ENCODE measurements around the gene FOXL3. TPM values are rescaled to one million over a fixed set of nuclear protein-coding genes. Genes with fewer than 3 reads are reported as not detected.
A peak's percentile ranks its signal among the peaks of the same experiment; 100 is the strongest.

Gene FOXL3
- total and polyA plus RNA-seq, 12 donors = not detected

DNA sequence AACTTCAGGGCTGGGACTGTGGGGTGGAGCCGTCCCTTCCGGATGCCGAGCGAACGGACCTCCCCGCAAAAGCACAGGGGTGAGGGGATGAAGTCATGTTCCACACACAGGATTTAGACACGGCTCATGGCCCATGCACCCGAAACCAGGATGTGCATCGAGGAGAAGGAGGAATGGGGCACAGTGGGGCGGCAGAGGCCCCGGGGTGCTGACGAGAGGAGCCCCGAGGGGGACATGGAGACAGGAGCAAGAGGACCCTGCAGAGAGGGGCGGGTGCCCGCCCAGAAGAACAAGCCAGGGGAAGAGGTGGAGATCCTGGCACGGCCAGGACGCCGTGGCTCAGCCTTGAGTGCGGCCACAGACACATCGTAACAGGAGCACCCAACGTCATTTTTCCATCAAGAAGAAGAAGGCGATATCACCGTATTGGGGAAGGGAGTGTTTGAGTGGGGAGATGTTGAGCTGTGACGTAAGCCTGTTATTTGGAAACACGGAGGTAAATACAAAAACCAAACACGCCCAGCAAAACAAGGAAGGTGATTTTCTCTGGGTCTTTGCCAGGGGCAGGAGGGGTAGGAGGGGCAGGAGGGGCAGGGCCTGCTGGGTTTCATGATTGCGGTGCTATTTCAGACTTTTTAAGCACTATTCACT, 25.3 kb upstream of the FOXL3 start:
- Histone ChIP-seq H3K4me3 (no peak overlapping the region), H3K9me3 (peaks cover 0 to 25% (median 0%) of the 10 kb centered on the region in 11 donors), H3K36me3 (peaks cover 0 to 22% (median 11%) of the 10 kb centered on the region in 9 donors), H3K27me3 (no peaks in the 10 kb centered on the region), H3K4me1 (no peaks in the 10 kb centered on the region), H3K27ac (no peak overlapping the region)
- ATAC-seq = peak in 4 of 8 donors; percentile 21 to 38 (median 25)
- TF ChIP-seq, protein P1, sequence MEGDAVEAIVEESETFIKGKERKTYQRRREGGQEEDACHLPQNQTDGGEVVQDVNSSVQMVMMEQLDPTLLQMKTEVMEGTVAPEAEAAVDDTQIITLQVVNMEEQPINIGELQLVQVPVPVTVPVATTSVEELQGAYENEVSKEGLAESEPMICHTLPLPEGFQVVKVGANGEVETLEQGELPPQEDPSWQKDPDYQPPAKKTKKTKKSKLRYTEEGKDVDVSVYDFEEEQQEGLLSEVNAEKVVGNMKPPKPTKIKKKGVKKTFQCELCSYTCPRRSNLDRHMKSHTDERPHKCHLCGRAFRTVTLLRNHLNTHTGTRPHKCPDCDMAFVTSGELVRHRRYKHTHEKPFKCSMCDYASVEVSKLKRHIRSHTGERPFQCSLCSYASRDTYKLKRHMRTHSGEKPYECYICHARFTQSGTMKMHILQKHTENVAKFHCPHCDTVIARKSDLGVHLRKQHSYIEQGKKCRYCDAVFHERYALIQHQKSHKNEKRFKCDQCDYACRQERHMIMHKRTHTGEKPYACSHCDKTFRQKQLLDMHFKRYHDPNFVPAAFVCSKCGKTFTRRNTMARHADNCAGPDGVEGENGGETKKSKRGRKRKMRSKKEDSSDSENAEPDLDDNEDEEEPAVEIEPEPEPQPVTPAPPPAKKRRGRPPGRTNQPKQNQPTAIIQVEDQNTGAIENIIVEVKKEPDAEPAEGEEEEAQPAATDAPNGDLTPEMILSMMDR (IDR thresholded peaks at IDR 0.05) = no peak
- WGBS, 2 donors = 71 to 78% methylated on average over 27 of the region's 27 CpGs
- intact Hi-C loops (cut with DNase I) = no loop called here
- no peak for DNase-seq

DNA sequence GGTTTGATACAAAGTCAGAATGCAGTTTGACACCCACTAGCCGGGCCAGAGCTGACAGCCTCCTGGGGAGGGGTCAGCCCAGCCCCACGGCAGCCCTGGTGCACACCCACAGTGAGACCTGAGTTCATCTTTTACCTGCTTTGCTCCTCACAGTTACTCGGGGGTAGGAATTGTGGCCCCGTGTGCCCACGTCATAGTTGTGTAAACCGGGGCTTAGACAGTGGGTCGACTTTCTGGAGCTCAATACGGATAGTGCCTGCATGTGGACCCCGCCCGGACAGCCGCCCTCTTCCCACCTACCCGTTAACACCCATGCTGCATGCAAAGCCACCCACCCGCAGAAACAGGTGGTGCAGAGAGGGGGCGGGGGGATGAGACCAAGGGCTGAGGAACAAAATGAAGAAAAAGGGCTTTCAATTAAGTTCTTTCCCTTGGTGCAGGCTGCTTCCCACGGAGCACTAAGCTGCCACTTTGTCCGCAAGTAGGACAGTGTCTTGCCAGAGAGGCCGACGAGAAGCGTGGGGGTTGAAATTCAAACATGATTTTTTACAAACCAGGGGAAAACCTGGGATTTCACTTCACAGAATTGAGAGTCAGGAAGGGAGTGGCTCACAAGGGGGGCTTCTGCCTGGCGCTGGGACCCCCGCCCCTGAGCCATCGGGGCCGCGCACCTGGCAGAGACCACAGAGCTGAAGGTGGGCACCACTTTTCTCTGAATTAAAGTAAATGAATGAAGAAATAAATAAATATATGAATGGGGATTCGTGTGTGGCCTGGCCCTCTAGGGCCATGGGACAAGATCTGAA, 24.6 kb upstream of the FOXL3 start:
- Histone ChIP-seq H3K9me3 (peaks cover 0 to 25% (median 0%) of the 10 kb centered on the region in 11 donors), H3K27me3 (no peaks in the 10 kb centered on the region), H3K4me3 (no peak overlapping the region), H3K4me1 (no peaks in the 10 kb centered on the region), H3K36me3 (peaks cover 0 to 14% (median 6%) of the 10 kb centered on the region in 9 donors), H3K27ac (no peak overlapping the region)
- WGBS, 2 donors = 72 to 76% methylated on average over 25 of the region's 25 CpGs
- DNase-seq = no peak
- peak in 1 of 8 donors; percentile 6 for ATAC-seq
- TF ChIP-seq, protein P1 (IDR thresholded peaks at IDR 0.05) = no peak
- intact Hi-C loops (cut with DNase I) = no loop called here

DNA sequence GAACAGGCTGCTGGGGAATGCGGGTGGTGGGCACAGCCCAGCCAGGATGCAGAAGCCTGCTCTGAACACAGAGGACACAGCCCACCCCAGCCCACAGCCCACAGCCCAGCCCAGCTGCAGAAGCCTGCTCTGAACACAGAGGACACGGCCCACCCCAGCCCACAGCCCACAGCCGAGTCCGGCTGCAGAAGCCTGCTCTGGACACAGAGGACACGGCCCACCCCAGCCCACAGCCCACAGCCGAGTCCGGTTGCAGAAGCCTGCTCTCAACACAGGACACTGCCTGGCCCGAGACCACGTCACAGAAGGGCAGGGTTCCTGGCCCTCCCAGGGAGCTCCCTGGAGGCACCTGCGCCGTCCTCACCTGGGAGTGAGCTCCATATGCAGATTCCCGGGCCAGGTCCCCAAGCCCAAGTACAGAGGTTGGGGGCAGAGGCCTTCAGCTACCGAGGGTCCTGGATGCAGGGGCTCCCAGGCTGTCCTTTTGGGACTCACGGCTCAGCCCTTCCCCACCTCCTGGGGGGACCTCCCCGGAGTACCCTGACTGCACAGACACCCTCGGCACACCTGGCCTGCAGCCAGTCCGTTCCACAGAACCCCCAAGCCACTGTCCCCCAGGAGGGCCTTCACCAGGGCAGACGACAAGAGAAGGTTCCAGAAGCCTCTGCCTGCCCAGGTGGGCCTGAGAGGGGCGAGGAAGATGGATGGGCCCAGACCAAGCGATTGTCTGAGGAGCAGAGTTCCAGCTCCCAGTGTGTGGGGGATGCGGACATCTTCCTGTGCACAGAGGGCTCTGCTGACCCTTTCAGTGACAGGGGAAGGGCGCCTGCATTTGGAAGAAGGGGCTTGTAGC, 23.7 kb upstream of the FOXL3 start:
- intact Hi-C loops (cut with DNase I) = no loop called here
- peaks cover 0 to 22% (median 0%) of the 10 kb centered on the region in 11 donors for H3K9me3 ChIP-seq
- TF ChIP-seq, protein P1 (IDR thresholded peaks at IDR 0.05) = no peak
- no peak overlapping the region for H3K27ac ChIP-seq
- no peak overlapping the region for H3K4me3 ChIP-seq
- DNase-seq (no peak), ATAC-seq (peak in 4 of 8 donors; percentile 4 to 44 (median 13))
- H3K4me1 ChIP-seq = no peaks in the 10 kb centered on the region
- WGBS, 2 donors = 74 to 76% methylated on average over 22 of the region's 22 CpGs
- no peaks in the 10 kb centered on the region for H3K27me3 ChIP-seq
- peaks cover 0 to 6% (median 0%) of the 10 kb centered on the region in 9 donors for H3K36me3 ChIP-seq
